ENCODE results near the gene GHITM. TPM values are rescaled to one million over a fixed set of nuclear protein-coding genes. Genes with fewer than 3 reads are reported as not detected.

The GHITM gene
- polyA plus RNA-seq, 1 of the 3 experiments (the other 2 are of a cell fraction), result 113 TPM

GRCh38 chr10:84163996-84164395 lies 24.7 kb downstream of the GHITM start:
- no peak overlapping the region for H3K27ac ChIP-seq (ENCODE audit: low read depth in 2 of 2, low read length in 1 of 2)
- H3K9me3 ChIP-seq, result no peaks in the 10 kb centered on the region
- TF ChIP-seq FOXM1 (IDR thresholded peaks at IDR 0.05; ENCODE audit: low read depth), result no peak
- no peak for TF ChIP-seq MXI1 (IDR thresholded peaks at IDR 0.05; ENCODE audit: low read depth, low read length)
- no peak for TF ChIP-seq RFX5 (IDR thresholded peaks at IDR 0.05; ENCODE audit: low read length)
- no peak for TF ChIP-seq POLR2AphosphoS5 (IDR thresholded peaks at IDR 0.05; ENCODE audit: low read depth, low read length)
- TF ChIP-seq EZH2phosphoT487 (IDR thresholded peaks at IDR 0.05; ENCODE audit: borderline replicate concordance, low read depth), result no peak
- no peak for TF ChIP-seq TAF1 (IDR thresholded peaks at IDR 0.05; ENCODE audit: borderline replicate concordance, low read depth, low read length)
- TF ChIP-seq MAX (IDR thresholded peaks at IDR 0.05; ENCODE audit: low read depth), result no peak
- no peak for TF ChIP-seq JUND (IDR thresholded peaks at IDR 0.05)
- TF ChIP-seq TCF12 (IDR thresholded peaks at IDR 0.05), result no peak
- no peak for TF ChIP-seq FOXJ3 (CRISPR knock-in tag; IDR thresholded peaks at IDR 0.05)
- no peak for TF ChIP-seq GATA2 (CRISPR knock-in tag; IDR thresholded peaks at IDR 0.05)
- TF ChIP-seq SIN3A (IDR thresholded peaks at IDR 0.05; ENCODE audit: borderline replicate concordance, low read depth, low read length), result no peak
- TF ChIP-seq RXRA (IDR thresholded peaks at IDR 0.05; ENCODE audit: borderline replicate concordance, low read depth), result no peak
- no peaks in the 10 kb centered on the region for H3K36me3 ChIP-seq (replicated peaks in 1 of 2; ENCODE audit: control insufficient read depth in 1 of 2, insufficient read depth in 2 of 2, low read length in 1 of 2)
- no peaks in the 10 kb centered on the region for H4K20me1 ChIP-seq (ENCODE audit: insufficient read depth)
- 68% methylated on average over 2 of the region's 2 CpGs for WGBS (ENCODE audit: low lambda C conversion rate)
- no peaks in the 10 kb centered on the region for H3K4me1 ChIP-seq (ENCODE audit: control insufficient read depth in 1 of 2, insufficient read depth in 2 of 2, low read depth in 1 of 2, low read length in 1 of 2)
- H3K4me3 ChIP-seq (ENCODE audit: low read depth in 2 of 2, low read length in 1 of 2), result no peak overlapping the region
- no peaks in the 10 kb centered on the region for H3K79me2 ChIP-seq (ENCODE audit: insufficient read depth)
- DNase-seq, result no peak
- POLR2A ChIA-PET, result no interaction called here
- H3K9ac ChIP-seq, result no peak overlapping the region
- no peaks in the 10 kb centered on the region for H3F3A ChIP-seq (replicated peaks; ENCODE audit: insufficient read depth)
- H3K27me3 ChIP-seq (ENCODE audit: insufficient read depth), result no peaks in the 10 kb centered on the region
- CTCF ChIA-PET, result interaction anchor here (2.2 kb wide), 1 partner anchor 16 kb away, joined by 13 read pairs; no protein-coding TSS in a partner anchor
- no peak overlapping the region for H2AFZ ChIP-seq (ENCODE audit: low read depth)
- no peak overlapping the region for H3K4me2 ChIP-seq
- no peaks in the 10 kb centered on the region for H3K9me2 ChIP-seq

GRCh38 chr10:84164442-84164841 lies 25.1 kb downstream of the GHITM start:
- Histone ChIP-seq H3K79me2 (ENCODE audit: insufficient read depth) (no peaks in the 10 kb centered on the region), H4K20me1 (ENCODE audit: insufficient read depth) (no peaks in the 10 kb centered on the region), H3K27ac (ENCODE audit: low read depth in 2 of 2, low read length in 1 of 2) (no peak overlapping the region), H3K4me2 (no peak overlapping the region), H3K4me1 (ENCODE audit: control insufficient read depth in 1 of 2, insufficient read depth in 2 of 2, low read depth in 1 of 2, low read length in 1 of 2) (no peaks in the 10 kb centered on the region), H3K9me2 (no peaks in the 10 kb centered on the region), H3K9ac (no peak overlapping the region), H3K27me3 (ENCODE audit: insufficient read depth) (no peaks in the 10 kb centered on the region), H3K4me3 (ENCODE audit: low read depth in 2 of 2, low read length in 1 of 2) (no peak overlapping the region), H3K9me3 (no peaks in the 10 kb centered on the region), H3F3A (replicated peaks; ENCODE audit: insufficient read depth) (no peaks in the 10 kb centered on the region), H2AFZ (ENCODE audit: low read depth) (no peak overlapping the region), H3K36me3 (replicated peaks in 1 of 2; ENCODE audit: control insufficient read depth in 1 of 2, insufficient read depth in 2 of 2, low read length in 1 of 2) (no peaks in the 10 kb centered on the region)
- WGBS (ENCODE audit: low lambda C conversion rate), result 28% methylated on average over 2 of the region's 2 CpGs
- no peak for DNase-seq
- POLR2A ChIA-PET, result interaction anchor here (0.9 kb wide), 1 partner anchor 9 kb away, joined by 3 read pairs; no protein-coding TSS in a partner anchor
- no peak for TF ChIP-seq FOSL2 (IDR thresholded peaks at IDR 0.05; ENCODE audit: borderline replicate concordance, low read depth)
- no peak for TF ChIP-seq RAD21 (IDR thresholded peaks at IDR 0.05; ENCODE audit: low read length)
- TF ChIP-seq MXI1 (IDR thresholded peaks at IDR 0.05; ENCODE audit: low read depth, low read length), result no peak
- TF ChIP-seq USF2 (IDR thresholded peaks at IDR 0.05; ENCODE audit: borderline replicate concordance, low read depth, low read length), result no peak
- TF ChIP-seq USF1 (IDR thresholded peaks at IDR 0.05; ENCODE audit: borderline replicate concordance, low read depth), result no peak
- TF ChIP-seq GATA2 (CRISPR knock-in tag; IDR thresholded peaks at IDR 0.05), result no peak
- TF ChIP-seq TAF1 (IDR thresholded peaks at IDR 0.05; ENCODE audit: borderline replicate concordance, low read depth, low read length), result no peak
- no peak for TF ChIP-seq REST (IDR thresholded peaks at IDR 0.05; ENCODE audit: low read depth, low read length)
- no peak for TF ChIP-seq FOXJ3 (CRISPR knock-in tag; IDR thresholded peaks at IDR 0.05)
- no peak for TF ChIP-seq IRF3 (IDR thresholded peaks at IDR 0.05; ENCODE audit: low read depth, low read length)
- TF ChIP-seq FOXM1 (IDR thresholded peaks at IDR 0.05; ENCODE audit: low read depth), result no peak
- no peak for TF ChIP-seq TCF12 (IDR thresholded peaks at IDR 0.05)
- no peak for TF ChIP-seq RFX5 (IDR thresholded peaks at IDR 0.05; ENCODE audit: low read length)
- no peak for TF ChIP-seq NRF1 (IDR thresholded peaks at IDR 0.05; ENCODE audit: low read depth, low read length)
- TF ChIP-seq JUND (IDR thresholded peaks at IDR 0.05), result no peak
- CTCF ChIA-PET, result no interaction called here
